DLD1 (cell line): Measurements from ENCODE around the gene SAMD4A.

Source experiments
- in situ Hi-C: cut with HindIII; loops from 2 replicates; pipeline ENCODE4 v1.10.0; 2017; ENCODE audit warnings: low sequenced_read_pairs

Gene SAMD4A

GRCh38 chr14:54652188-54652587 is 85.3 kb downstream of the SAMD4A start:
- in situ Hi-C loops: no loop called here

GRCh38 chr14:54652605-54653052 is 85.7 kb downstream of the SAMD4A start:
- in situ Hi-C loops: no loop called here

GRCh38 chr14:54653712-54654469 is 87.0 kb downstream of the SAMD4A start:
- in situ Hi-C loops: no loop called here

- in situ Hi-C loops: no loop called here
These were observed 87.7 kb downstream of the SAMD4A start for GRCh38 chr14:54654605-54655004.

- in situ Hi-C loops: no loop called here
These were observed 91.9 kb downstream of the SAMD4A start for GRCh38 chr14:54658836-54659235.

GRCh38 chr14:54659365-54659764 is 92.4 kb downstream of the SAMD4A start:
- in situ Hi-C loops: no loop called here

- in situ Hi-C loops: no loop called here
These were observed 93.7 kb downstream of the SAMD4A start for GRCh38 chr14:54660604-54661111.

GRCh38 chr14:54662491-54663133 is 95.7 kb downstream of the SAMD4A start:
- in situ Hi-C loops: no loop called here

- in situ Hi-C loops: no loop called here
These were observed 98.0 kb downstream of the SAMD4A start for GRCh38 chr14:54664961-54665360.

GRCh38 chr14:54665946-54666345 is 99.0 kb downstream of the SAMD4A start:
- in situ Hi-C loops: no loop called here

GRCh38 chr14:54667026-54667744 is 100.3 kb downstream of the SAMD4A start:
- in situ Hi-C loops: no loop called here

- in situ Hi-C loops: no loop called here
These were observed 100.8 kb downstream of the SAMD4A start for GRCh38 chr14:54667764-54668163.

- in situ Hi-C loops: no loop called here
These were observed 103.0 kb downstream of the SAMD4A start for GRCh38 chr14:54669721-54670561.

- in situ Hi-C loops: no loop called here
These were observed 104.6 kb downstream of the SAMD4A start for GRCh38 chr14:54671537-54671936.

GRCh38 chr14:54672181-54672580 is 105.3 kb downstream of the SAMD4A start:
- in situ Hi-C loops: no loop called here

GRCh38 chr14:54672688-54673087 is 105.8 kb downstream of the SAMD4A start:
- in situ Hi-C loops: no loop called here

GRCh38 chr14:54673193-54674045 is 106.5 kb downstream of the SAMD4A start:
- in situ Hi-C loops: no loop called here

- in situ Hi-C loops: no loop called here
These were observed 107.3 kb downstream of the SAMD4A start for GRCh38 chr14:54674046-54674741.
